Stimulated activated CD4-positive, alpha-beta T cell treated with anti-CD3 and anti-CD28 coated beads, TNF-alpha, amount 100 ng/mL, for 24 hours (primary cell): ENCODE data around the gene POLR3A.
A peak's percentile ranks its signal among the peaks of the same experiment; 100 is the strongest.

Experiments used
- DNase-seq, 3 experiments: peaks; one replicate each; pipeline ENCODE4 v3.0.0-alpha.2; 2020; ENCODE audit warnings: low read depth in 3 of 3

Gene POLR3A

GRCh38 chr10:78046711-78047269, 17.5 kb upstream of the POLR3A start:
- no peak for DNase-seq

- no peak for DNase-seq
Measured at GRCh38 chr10:78045856-78046255, 16.5 kb upstream of the POLR3A start.

- DNase-seq: no peak
Measured at GRCh38 chr10:78045237-78045636, 15.9 kb upstream of the POLR3A start.

GRCh38 chr10:78044699-78045098, 15.4 kb upstream of the POLR3A start:
- DNase-seq: no peak

GRCh38 chr10:78044179-78044578, 14.9 kb upstream of the POLR3A start:
- no peak for DNase-seq

- DNase-seq: no peak
Measured at GRCh38 chr10:78042752-78043104, 13.4 kb upstream of the POLR3A start.

- no peak for DNase-seq
Measured at GRCh38 chr10:78042058-78042751, 12.9 kb upstream of the POLR3A start.

GRCh38 chr10:78041170-78042057, 12.1 kb upstream of the POLR3A start:
- DNase-seq: no peak

- no peak for DNase-seq
Measured at GRCh38 chr10:78039743-78040142, 10.4 kb upstream of the POLR3A start.

- DNase-seq: no peak
Measured at GRCh38 chr10:78038791-78039547, 9.7 kb upstream of the POLR3A start.

GRCh38 chr10:78038105-78038504, 8.8 kb upstream of the POLR3A start:
- DNase-seq: no peak

GRCh38 chr10:78035933-78036583, 6.7 kb upstream of the POLR3A start:
- no peak for DNase-seq

GRCh38 chr10:78035437-78035836, 6.1 kb upstream of the POLR3A start:
- DNase-seq: no peak

- DNase-seq: no peak
Measured at GRCh38 chr10:78035025-78035424, 5.7 kb upstream of the POLR3A start.

- DNase-seq: peak; percentile 90 to 93 (median 93)
Measured at GRCh38 chr10:78033637-78034470, 4.5 kb upstream of the POLR3A start, which contains the start of gene RPS24. Gene RPS24, plus strand, starts transcription at chr10:78033863. Its CDS starts 39 bp downstream, at chr10:78033902.

GRCh38 chr10:78033387-78033636, 4.0 kb upstream of the POLR3A start:
- no peak for DNase-seq

- DNase-seq: no peak
Measured at GRCh38 chr10:78028438-78029268, 662 bp downstream of the POLR3A start.

- DNase-seq: no peak
Measured at GRCh38 chr10:78025685-78026364, 3.5 kb downstream of the POLR3A start.

GRCh38 chr10:78023741-78024140, 5.6 kb downstream of the POLR3A start:
- no peak for DNase-seq
